WTC11 (cell line): Measurements from ENCODE around the gene RCAN1.

Experiments
- CREM ChIP-seq: sonication (generic); formaldehyde crosslinking; IDR thresholded peaks from 2 replicates; pipeline ENCODE4 v1.8.1; 2022; ENCODE audit warnings: mild to moderate bottlenecking, missing genetic modification reagents, moderate library complexity
- CTCF ChIP-seq: fragments of 200-600 bp; IDR thresholded peaks from 2 replicates; pipeline ENCODE4 v1.8.0; 2022; ENCODE audit warnings: antibody characterized with exemption
- E2F5 ChIP-seq: sonication (generic); formaldehyde crosslinking; IDR thresholded peaks from 2 replicates; pipeline ENCODE4 v1.8.1; 2022; ENCODE audit warnings: mild to moderate bottlenecking, moderate library complexity, missing genetic modification reagents
- ETV6 ChIP-seq: sonication (generic); formaldehyde crosslinking; IDR thresholded peaks from 2 replicates; pipeline ENCODE4 v1.8.1; 2022; ENCODE audit warnings: mild to moderate bottlenecking, missing genetic modification reagents
- TF ChIP-seq, protein P1 (sequence below): sonication (generic); formaldehyde crosslinking; IDR thresholded peaks from 2 replicates; pipeline ENCODE4 v1.8.1; 2023; ENCODE audit warnings: mild to moderate bottlenecking, missing genetic modification reagents, moderate library complexity
- TF ChIP-seq, protein P2 (sequence below): sonication (generic); formaldehyde crosslinking; conservative IDR thresholded peaks from 2 replicates; pipeline ENCODE4 v1.8.1; 2022; ENCODE audit warnings: mild to moderate bottlenecking, missing genetic modification reagents

DNA sequence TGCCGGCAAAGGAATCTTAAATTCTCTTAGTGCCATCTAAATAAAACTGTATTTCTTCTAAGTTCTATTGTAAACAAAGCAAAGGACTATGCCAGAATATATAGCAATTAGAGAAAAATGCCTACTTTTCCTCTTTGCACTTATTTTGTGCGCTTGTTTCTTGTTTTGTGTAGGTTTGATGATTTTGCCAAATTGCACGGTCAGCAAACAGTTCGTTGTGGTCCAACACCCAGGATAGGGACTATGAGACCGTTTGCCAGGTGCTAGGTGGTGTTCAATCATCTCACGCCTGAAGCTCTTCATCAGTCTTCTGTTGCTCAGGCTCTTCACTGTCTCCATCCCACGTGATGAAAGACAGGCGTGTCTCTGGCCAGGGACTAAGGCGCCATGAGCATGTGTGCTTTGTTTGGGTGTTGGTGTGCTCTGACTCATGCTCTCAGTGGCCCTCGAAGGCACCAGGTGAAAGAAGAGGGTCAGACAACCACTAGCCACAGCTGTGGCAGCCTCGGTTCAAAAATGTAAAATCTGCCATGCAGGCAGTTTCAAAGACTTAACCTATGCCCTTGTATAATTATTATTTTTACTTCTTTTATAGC lies 66.0 kb downstream of the RCAN1 start:
- TF ChIP-seq CTCF (no peak), CREM (CRISPR knock-in tag) (no peak), ETV6 (CRISPR knock-in tag) (no peak), E2F5 (no peak)
- TF ChIP-seq, protein P1, sequence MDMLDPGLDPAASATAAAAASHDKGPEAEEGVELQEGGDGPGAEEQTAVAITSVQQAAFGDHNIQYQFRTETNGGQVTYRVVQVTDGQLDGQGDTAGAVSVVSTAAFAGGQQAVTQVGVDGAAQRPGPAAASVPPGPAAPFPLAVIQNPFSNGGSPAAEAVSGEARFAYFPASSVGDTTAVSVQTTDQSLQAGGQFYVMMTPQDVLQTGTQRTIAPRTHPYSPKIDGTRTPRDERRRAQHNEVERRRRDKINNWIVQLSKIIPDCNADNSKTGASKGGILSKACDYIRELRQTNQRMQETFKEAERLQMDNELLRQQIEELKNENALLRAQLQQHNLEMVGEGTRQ (CRISPR knock-in tag): no peak
- TF ChIP-seq, protein P2, sequence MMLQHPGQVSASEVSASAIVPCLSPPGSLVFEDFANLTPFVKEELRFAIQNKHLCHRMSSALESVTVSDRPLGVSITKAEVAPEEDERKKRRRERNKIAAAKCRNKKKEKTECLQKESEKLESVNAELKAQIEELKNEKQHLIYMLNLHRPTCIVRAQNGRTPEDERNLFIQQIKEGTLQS (CRISPR knock-in tag): no peak
